DOHH2 (cell line): Measurements from ENCODE around the gene RPTOR.

Source experiments
- EZH2phosphoT487 ChIP-seq: fragments of 200-600 bp; sonication (generic); IDR thresholded peaks from 2 replicates; pipeline ENCODE4 v1.6.1; 2017; ENCODE audit warnings: borderline replicate concordance, mild to moderate bottlenecking, antibody characterized with exemption, low read length, moderate library complexity, mixed read lengths
- TF ChIP-seq, protein P1 (sequence below): fragments of 200-600 bp; sonication (generic); IDR thresholded peaks from one replicate; pipeline ENCODE4 v1.5.1; 2014; ENCODE audit warnings: antibody characterized with exemption, mild to moderate bottlenecking, low read depth, low read length; ENCODE audit not compliant: poor library complexity, severe bottlenecking

DNA sequence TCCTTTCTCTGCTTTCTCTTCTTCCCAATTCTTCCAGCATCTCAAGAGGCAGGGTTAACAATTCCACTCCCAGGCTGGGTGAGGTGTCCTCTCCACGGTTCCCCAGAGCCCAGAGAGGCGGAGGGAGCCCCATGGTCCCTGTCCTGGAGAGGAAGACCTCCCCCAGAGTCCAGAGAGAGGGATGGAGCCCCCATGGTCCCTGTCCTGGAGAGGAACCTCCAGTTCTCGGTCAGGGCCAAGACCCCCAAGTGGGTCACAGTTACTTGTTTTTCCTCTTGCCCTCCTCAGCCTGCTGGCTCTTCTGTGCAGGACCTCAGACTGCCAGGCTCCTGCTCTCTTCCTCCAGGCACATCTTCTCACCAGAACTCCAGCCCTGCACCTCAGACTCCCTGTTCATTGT is 135.2 kb downstream of the RPTOR start:
- TF ChIP-seq, protein P1, sequence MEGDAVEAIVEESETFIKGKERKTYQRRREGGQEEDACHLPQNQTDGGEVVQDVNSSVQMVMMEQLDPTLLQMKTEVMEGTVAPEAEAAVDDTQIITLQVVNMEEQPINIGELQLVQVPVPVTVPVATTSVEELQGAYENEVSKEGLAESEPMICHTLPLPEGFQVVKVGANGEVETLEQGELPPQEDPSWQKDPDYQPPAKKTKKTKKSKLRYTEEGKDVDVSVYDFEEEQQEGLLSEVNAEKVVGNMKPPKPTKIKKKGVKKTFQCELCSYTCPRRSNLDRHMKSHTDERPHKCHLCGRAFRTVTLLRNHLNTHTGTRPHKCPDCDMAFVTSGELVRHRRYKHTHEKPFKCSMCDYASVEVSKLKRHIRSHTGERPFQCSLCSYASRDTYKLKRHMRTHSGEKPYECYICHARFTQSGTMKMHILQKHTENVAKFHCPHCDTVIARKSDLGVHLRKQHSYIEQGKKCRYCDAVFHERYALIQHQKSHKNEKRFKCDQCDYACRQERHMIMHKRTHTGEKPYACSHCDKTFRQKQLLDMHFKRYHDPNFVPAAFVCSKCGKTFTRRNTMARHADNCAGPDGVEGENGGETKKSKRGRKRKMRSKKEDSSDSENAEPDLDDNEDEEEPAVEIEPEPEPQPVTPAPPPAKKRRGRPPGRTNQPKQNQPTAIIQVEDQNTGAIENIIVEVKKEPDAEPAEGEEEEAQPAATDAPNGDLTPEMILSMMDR = no peak
- no peak for TF ChIP-seq EZH2phosphoT487
